NB4 (cell line): ENCODE data around the gene AGXT.

Source experiments
- DNase-seq: peaks from one replicate; pipeline ENCODE4 v3.0.0; 2010; ENCODE audit warnings: low read depth
- H3K4me3 ChIP-seq: one replicate; pipeline ENCODE4 v1.5.1; 2011; ENCODE audit warnings: mild to moderate bottlenecking, low read depth, low read length, moderate library complexity
- CTCF ChIP-seq: IDR thresholded peaks from one replicate; pipeline ENCODE4 v1.5.1; 2012; ENCODE audit warnings: low read depth, low read length
- MAX ChIP-seq: IDR thresholded peaks from 2 replicates; pipeline ENCODE4 v1.6.1; 2011; ENCODE audit warnings: low read depth, low read length
- MYC ChIP-seq: IDR thresholded peaks from 2 replicates; pipeline ENCODE4 v1.6.1; 2011; ENCODE audit warnings: low read depth, low read length
- POLR2A ChIP-seq: IDR thresholded peaks from 2 replicates; pipeline ENCODE4 v1.6.1; 2011; ENCODE audit warnings: mild to moderate bottlenecking; ENCODE audit not compliant: insufficient read length; ENCODE audit errors: extremely low read depth

Gene AGXT

DNA sequence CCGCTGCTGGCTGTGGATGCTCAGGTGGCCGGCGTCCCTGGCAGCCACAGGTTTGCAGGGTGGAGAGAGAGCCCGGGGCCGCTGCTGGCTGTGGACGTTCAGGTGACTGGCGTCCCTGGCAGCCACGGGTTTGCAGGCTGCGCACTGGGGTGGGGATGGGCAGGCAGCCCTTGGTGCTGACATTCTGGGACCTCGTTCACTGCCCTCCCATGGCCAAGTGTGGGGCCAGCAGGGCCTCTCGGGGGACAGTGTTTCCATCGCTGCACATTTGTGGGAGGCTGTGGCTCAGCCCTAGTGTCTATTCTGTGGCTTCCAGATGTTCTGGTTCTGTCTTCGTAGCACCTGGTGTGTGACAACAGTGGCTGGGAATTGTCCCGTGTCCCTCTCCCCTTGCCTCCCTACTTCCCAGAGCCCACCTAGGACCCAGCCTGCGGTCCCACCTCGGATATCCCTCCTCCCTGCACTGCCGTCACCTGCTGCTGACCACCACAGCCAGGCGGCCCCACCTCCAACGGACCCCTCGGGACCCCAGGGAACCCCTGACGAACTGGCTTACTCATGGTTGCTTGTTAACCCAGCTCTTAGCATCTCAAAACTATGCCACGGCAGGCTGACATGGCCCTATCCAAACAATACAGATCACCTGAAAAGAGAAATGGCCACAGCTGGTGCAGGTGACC is 38.4 kb downstream of the AGXT start:
- DNase-seq, result no peak
- H3K4me3 ChIP-seq, result no peak overlapping the region
- TF ChIP-seq MAX, result no peak

DNA sequence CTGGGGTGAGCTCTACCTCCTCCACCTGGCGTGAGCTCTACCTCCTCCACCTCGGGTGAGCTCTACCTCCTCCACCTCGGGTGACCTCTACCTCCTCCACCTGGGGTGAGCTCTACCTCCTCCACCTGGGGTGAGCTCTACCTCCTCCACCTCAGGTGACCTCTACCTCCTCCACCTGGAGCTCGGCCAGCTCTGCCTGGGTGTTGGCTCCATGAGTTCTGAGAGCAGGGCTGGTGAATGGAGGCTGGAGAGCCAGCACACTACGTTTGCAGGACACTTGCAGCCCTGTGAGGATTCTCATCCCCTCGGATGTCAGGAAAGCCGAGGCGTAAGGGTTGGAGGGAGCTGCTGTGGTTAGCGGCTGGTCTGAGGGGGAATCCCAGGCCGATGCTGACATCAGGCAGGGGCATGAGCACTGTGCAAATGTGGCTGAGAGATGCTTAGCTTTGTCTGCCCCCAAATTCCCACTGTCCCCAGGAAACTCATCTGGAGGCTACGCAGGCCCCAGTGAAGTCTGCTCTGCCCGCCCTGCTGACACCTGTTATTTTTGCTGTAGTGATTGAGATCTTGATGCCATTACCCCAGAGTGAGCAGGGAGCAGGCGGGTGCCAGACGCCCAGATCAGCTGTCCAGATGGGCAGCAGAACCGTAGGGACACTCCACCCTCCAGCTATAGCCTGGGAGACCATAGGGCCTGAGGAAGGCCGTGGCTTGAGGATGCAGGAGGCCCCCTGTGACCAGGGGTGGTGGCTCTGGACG is 40.8 kb downstream of the AGXT start:
- TF ChIP-seq MYC, result no peak
- TF ChIP-seq MAX, result no peak
- no peak for TF ChIP-seq POLR2A
- TF ChIP-seq CTCF, result no peak
- H3K4me3 ChIP-seq, result no peak overlapping the region
- DNase-seq, result no peak

DNA sequence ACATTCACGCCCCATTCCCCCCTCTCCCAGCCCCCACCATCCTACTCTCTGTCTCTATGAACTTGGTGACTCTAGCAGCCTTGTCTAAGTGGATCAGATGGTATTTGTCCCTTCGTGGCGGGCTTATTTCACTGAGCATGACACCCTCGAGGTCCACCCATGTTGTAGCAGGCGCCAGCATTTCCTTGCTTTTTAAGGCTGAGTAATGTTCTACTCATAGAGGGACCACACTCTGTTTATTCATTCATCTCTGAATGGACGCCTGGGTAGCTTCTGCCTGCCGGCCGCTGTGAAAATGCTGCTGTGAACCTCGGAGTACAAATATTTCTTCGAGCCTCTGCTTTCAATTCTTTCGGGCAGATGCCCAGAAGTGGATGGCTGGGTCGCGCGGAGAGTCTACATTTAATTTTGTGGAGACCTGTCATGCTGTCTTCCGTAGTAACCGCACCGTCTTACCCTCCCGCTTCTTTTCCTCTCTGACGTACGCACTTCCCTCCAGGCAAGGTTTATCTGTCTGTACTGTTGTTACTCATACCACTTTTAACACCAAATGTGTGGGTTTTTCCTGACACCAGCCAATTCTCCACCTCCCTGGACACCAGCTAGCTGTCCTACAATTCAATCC is 43.1 kb downstream of the AGXT start:
- DNase-seq, result no peak
- no peak for TF ChIP-seq POLR2A
- TF ChIP-seq CTCF, result no peak
- no peak overlapping the region for H3K4me3 ChIP-seq

DNA sequence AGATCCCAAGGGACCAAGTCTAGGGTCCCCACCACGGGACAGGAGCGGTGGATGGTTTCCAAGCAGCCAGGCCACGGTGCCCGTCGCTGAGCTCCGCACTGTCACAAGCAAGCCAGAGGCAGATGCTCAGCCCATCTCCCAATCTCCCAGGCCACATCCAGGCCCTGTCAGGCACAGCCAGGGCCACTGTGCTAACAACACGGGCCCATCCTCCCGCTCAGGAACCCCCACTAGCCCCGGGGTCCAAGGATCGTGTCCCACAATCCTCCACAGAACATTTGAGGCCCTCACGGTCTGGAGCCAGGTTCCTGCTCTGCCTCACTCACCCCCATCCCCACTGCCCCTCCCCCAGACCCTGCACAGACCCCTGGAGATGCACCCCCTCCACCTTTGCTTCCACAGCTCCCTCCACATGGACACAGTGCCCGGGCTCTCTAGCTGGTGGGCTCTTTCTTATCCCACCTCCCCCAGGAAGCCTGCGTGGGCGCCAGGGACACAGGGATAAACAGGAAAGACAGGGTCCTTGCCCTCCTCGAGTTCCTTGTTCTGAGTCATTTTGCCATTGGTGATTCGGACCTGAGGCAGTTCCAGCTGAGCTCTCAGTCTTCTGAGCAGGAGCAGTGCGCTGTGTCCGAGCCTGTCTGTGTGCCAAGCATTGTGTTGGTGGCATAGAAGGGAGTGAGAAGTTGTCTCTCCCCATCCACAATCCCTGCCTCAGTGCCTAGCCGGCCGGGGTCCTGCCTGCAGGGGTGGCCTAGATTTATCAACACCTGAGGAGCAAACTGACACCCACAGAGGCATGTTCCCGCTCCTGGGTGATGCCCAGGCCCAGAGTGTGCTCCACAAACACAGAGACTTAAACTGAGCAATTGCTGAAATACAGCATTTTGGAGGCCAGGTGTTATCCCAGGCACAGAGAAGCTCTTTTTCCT is 44.5 kb downstream of the AGXT start:
- DNase-seq, result no peak
- no peak overlapping the region for H3K4me3 ChIP-seq
- TF ChIP-seq POLR2A (no peak), MAX (no peak), MYC (no peak), CTCF (no peak)

- TF ChIP-seq POLR2A (no peak), MAX (no peak), CTCF (peak; percentile 90), MYC (no peak)
- no peak overlapping the region for H3K4me3 ChIP-seq
- DNase-seq, result peak; percentile 71
Measured at GRCh38 chr2:240913810-240914644, 45.4 kb downstream of the AGXT start.
